H1 (cell line): ENCODE measurements around the gene ACMSD. TPM values are rescaled to one million over a fixed set of nuclear protein-coding genes. Genes with fewer than 3 reads are reported as not detected.

ENCODE experiments used
- ATF3 ChIP-seq: IDR thresholded peaks from 2 replicates; pipeline ENCODE4 v1.6.1; 2011; ENCODE audit warnings: low read depth, mild to moderate bottlenecking, low read length; ENCODE audit not compliant: insufficient read depth
- CEBPB ChIP-seq: IDR thresholded peaks from 2 replicates; pipeline ENCODE4 v1.6.1; 2012; ENCODE audit warnings: low read depth, low read length
- CHD2 ChIP-seq: IDR thresholded peaks from 2 replicates; pipeline ENCODE4 v1.6.1; 2012; ENCODE audit warnings: low read length, improper control_type of control experiment
- CHD7 ChIP-seq: fragments of 300-600 bp; sonication (generic); IDR thresholded peaks from 2 replicates; pipeline ENCODE4 v1.7.1; 2012; ENCODE audit warnings: low read length, moderate library complexity, mild to moderate bottlenecking, inconsistent platforms; ENCODE audit not compliant: insufficient replicate concordance
- GABPA ChIP-seq: IDR thresholded peaks from 2 replicates; pipeline ENCODE4 v1.6.1; 2011; ENCODE audit warnings: mild to moderate bottlenecking, low read length, moderate library complexity, borderline replicate concordance; ENCODE audit not compliant: insufficient read depth
- GTF2F1 ChIP-seq: IDR thresholded peaks from 2 replicates; pipeline ENCODE4 v1.6.1; 2012; ENCODE audit warnings: low read depth, low read length, improper control_type of control experiment, borderline replicate concordance
- HDAC6 ChIP-seq: IDR thresholded peaks from one replicate; pipeline ENCODE4 v1.7.1; 2012; ENCODE audit warnings: low read depth, mild to moderate bottlenecking, inconsistent platforms, low read length, moderate library complexity
- POU5F1 ChIP-seq: IDR thresholded peaks from 2 replicates; pipeline ENCODE4 v1.6.1; 2011; ENCODE audit warnings: low read depth, mild to moderate bottlenecking, low read length, moderate library complexity
- RFX5 ChIP-seq: IDR thresholded peaks from 2 replicates; pipeline ENCODE4 v1.6.1; 2011; ENCODE audit warnings: low read depth, low read length, improper control_type of control experiment, borderline replicate concordance
- USF2 ChIP-seq: IDR thresholded peaks from 2 replicates; pipeline ENCODE4 v1.6.1; 2011; ENCODE audit warnings: low read length, improper control_type of control experiment
- polyA plus RNA-seq, 7 experiments: library from polyadenylated mRNA; depleted of rRNA in 3 of 7; stranded (reverse) in 5 of 7; unstranded in 2 of 7; fragments of >200 nt in 5 of 7; fragments of 200-250 nt in 2 of 7; gene quantifications; 1 replicate in 5 of 7; 2 replicates in 1 of 7; 4 replicates in 1 of 7; pipeline versions ENCODE4 v1.2.1 to v1.2.3, GENCODE V29; 2011 to 2013; ENCODE audit warnings: missing spikeins in 2 of 7, mixed read lengths in 2 of 7
- total RNA-seq: library from RNA; stranded (reverse); fragmentation: NEBNext Ultra II Directional; extraction: Animal tissue kit (Norgen Biotek cat#: 25700); gene quantifications from 2 replicates; pipeline ENCODE4 v1.2.1, GENCODE V29; 2021

Gene ACMSD
- total and polyA plus RNA-seq, 2 of the 8 experiments (the other 6 are each of a cell fraction or from before 2014, with no cell fraction given): not detected

GRCh38 chr2:134823431-134823830 is 15.0 kb upstream of the ACMSD start (continued):
- no peak for TF ChIP-seq CHD7
- no peak for TF ChIP-seq CHD2
- no peak for TF ChIP-seq POU5F1
- TF ChIP-seq HDAC6: no peak
- no peak for TF ChIP-seq GABPA
- TF ChIP-seq RFX5: no peak
- TF ChIP-seq USF2: no peak
- no peak for TF ChIP-seq ATF3
- TF ChIP-seq GTF2F1: no peak
- TF ChIP-seq CEBPB: no peak
